Measurements from ENCODE around the gene CNN2.
A peak's percentile ranks its signal among the peaks of the same experiment; 100 is the strongest.

DNA sequence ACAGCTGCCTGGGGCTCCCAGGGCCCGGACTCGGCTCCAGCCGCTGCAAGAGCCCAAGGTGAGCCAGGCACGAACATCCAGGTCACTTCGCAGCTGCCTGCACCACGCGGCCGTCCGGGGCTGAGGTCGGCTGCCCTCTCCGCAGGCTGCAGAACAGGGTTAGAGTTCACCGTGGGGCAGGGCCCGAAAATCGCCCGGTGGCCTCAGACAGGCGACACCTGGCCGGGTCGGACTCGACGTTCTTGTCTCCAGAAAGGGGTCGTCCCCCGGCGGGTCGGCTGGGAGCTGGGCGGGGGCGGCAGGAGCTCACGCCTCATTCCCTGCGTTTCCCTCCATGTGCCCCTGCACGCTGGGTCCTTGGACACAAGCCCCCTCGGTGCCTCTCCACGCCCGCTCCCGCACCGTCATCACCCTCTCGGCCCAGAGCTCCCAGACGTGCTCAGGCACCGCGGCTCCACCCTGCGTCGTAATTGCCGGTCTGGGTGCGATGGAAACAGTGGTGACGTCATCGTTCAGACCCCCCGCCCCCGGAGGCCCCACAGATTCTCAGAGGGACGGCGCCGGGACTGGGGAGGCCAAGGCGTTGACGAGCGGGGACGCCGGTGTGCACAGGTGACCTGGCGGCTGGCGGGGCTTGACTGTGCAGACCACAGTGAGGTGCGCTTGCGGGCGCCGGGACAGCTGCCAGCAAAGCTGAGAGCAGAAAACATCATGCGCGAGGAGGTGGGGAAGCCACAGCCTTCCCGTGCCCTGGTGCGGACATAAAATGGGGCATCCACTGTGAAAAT lies 30.2 kb upstream of the CNN2 start:
- TF ChIP-seq POLR2AphosphoS5 (IDR thresholded peaks at IDR 0.05; ENCODE audit: borderline replicate concordance, low read depth, low read length), result peak; percentile 6; the same call in 1 of the 2 replicates
- no peak for TF ChIP-seq EZH2 (IDR thresholded peaks at IDR 0.05)
